HEK293T (cell line): ENCODE measurements around the gene TSPAN4.

Experiments
- FOXA1 ChIP-seq: fragments of 450-650 bp; IDR thresholded peaks from 2 replicates; pipeline ENCODE4 v1.6.1; 2016; ENCODE audit warnings: mild to moderate bottlenecking
- TF ChIP-seq, protein P1 (sequence below): fragments of 450-650 bp; IDR thresholded peaks from 2 replicates; pipeline ENCODE4 v1.6.1; 2016

DNA sequence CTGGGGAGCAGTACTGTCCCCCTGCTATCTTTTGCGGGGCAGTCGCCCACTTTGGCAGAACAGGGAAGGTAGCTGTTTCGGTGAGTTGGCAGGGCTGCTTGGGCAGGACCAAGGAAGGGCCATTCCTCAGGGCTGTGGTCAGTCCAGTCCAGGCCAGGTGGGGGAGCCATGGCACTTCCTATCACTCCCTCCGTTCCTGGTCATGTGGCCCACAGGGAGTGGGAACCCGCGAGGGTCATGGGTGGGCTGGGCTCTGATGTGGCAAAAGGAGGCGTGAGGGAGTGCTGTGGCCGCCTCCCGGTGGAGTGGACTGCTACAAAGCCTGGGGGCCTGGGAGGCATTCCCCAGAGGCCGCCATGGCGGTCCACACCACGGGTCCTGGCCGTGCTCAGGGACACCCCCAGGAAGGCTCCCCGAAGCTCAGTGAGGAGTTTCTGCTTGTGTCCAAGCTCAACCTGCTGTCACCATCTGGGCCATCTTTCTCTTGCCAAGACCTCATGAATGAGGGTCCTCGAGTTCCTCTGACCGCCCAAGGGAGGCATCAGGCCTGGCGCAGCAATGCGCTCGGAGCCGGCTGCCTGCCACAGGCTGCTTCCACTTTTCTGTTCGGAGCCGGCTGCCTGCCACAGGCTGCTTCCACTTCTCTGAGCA is 56.0 kb downstream of the TSPAN4 start:
- TF ChIP-seq FOXA1: no peak
- TF ChIP-seq, protein P1, sequence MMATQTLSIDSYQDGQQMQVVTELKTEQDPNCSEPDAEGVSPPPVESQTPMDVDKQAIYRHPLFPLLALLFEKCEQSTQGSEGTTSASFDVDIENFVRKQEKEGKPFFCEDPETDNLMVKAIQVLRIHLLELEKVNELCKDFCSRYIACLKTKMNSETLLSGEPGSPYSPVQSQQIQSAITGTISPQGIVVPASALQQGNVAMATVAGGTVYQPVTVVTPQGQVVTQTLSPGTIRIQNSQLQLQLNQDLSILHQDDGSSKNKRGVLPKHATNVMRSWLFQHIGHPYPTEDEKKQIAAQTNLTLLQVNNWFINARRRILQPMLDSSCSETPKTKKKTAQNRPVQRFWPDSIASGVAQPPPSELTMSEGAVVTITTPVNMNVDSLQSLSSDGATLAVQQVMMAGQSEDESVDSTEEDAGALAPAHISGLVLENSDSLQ: no peak
